ENCODE data around the gene STAC3. TPM values are rescaled to one million over a fixed set of nuclear protein-coding genes. Genes with fewer than 3 reads are reported as not detected.

STAC3 gene
- total RNA-seq, 2 experiments from 2014 or later, result 0.71 to 1.4 TPM

- CTCF ChIA-PET, result interaction anchor here (0.5 to 13.2 kb wide), 10 partner anchors 13 to 473 kb away, joined by 3 to 316 read pairs (median 3); partner anchors contain the start of genes GLI1, INHBE and LRP1
- POLR2A ChIA-PET, result interaction anchor here (0.6 to 3.0 kb wide), 8 partner anchors 11 to 201 kb away, joined by 3 to 39 read pairs (median 4); partner anchors contain the start of genes NXPH4, R3HDM2 and STAT6
Observed at GRCh38 chr12:57229634-57230380, 21.2 kb downstream of the STAC3 start, which contains the start of gene SHMT2. Gene SHMT2 (plus strand): TSS chr12:57229711. CDS start chr12:57229779, 68 bp downstream.

DNA sequence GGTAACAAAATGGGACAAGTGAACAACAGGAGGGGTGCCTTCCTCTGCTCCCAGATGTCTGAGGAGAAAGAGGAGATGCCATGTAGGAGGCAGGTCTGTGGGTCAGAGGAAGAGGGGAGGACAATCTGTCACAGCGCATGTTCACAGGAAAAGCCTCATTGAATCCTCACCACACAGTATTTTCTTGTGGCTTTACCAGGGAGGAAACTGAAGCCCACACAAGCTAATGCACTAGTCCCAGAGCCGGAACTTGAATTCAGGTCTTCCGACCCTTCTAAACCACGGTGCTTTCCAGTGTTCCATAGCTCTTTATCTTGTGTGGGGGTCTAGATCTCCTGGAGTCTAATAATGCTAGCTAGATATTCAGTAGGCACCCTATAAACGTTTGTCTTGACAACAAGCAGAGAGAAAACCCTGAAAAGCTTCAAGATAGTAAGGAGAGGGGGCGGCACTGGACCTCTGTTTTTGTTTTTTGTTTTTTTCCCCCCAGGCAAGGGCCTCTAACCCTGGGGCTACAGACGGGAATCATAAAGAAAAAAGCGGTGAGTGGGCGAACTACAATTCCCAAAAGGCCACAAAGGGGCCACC lies 21.8 kb downstream of the STAC3 start:
- ChIA-PET POLR2A (interaction anchor here (0.6 to 3.0 kb wide), 8 partner anchors 11 to 201 kb away, joined by 3 to 39 read pairs (median 4); partner anchors contain the start of genes NXPH4, R3HDM2 and STAT6), CTCF (interaction anchor here (0.6 to 13.2 kb wide), 8 partner anchors 13 to 1514 kb away, joined by 3 to 316 read pairs (median 4); partner anchors contain the start of genes GLI1, INHBE and LRP1)

GRCh38 chr12:57227315-57228115 lies 23.5 kb downstream of the STAC3 start:
- ChIA-PET CTCF (interaction anchor here (1.6 to 13.2 kb wide), 4 partner anchors 10 to 45 kb away, joined by 4 to 316 read pairs (median 50); partner anchors contain the start of gene NXPH4), POLR2A (interaction anchor here (1.0 to 1.4 kb wide), 3 partner anchors 9 to 293 kb away, joined by 3 to 4 read pairs (median 4); partner anchors contain the start of genes DDIT3 and NXPH4)

- POLR2A ChIA-PET, result interaction anchor here (1.0 to 1.4 kb wide), 3 partner anchors 9 to 294 kb away, joined by 3 to 4 read pairs (median 4); partner anchors contain the start of genes DDIT3 and NXPH4
Observed at GRCh38 chr12:57226588-57227314, 24.2 kb downstream of the STAC3 start.

GRCh38 chr12:57225680-57226210 lies 25.2 kb downstream of the STAC3 start:
- ChIA-PET CTCF (interaction anchor here (1.2 to 13.2 kb wide), 8 partner anchors 8 to 237 kb away, joined by 3 to 316 read pairs (median 6); partner anchors contain the start of gene NXPH4), POLR2A (interaction anchor here (1.2 to 1.8 kb wide), 2 partner anchors 12 to 14 kb away, joined by 5 read pairs; no protein-coding TSS in a partner anchor)

More at GRCh38 chr12:57226588-57227314, 24.2 kb downstream of the STAC3 start:
- CTCF ChIA-PET, result interaction anchor here (0.6 to 13.2 kb wide), 5 partner anchors 10 to 147 kb away, joined by 4 to 316 read pairs (median 8); partner anchors contain the start of gene NXPH4

- CTCF ChIA-PET, result interaction anchor here (0.9 to 13.2 kb wide), 9 partner anchors 8 to 238 kb away, joined by 3 to 316 read pairs (median 3); partner anchors contain the start of gene NXPH4
- POLR2A ChIA-PET, result interaction anchor here (1.2 to 1.8 kb wide), 2 partner anchors 11 to 14 kb away, joined by 5 read pairs; no protein-coding TSS in a partner anchor
Observed at GRCh38 chr12:57224973-57225679, 25.9 kb downstream of the STAC3 start.

- CTCF ChIA-PET, result interaction anchor here (0.9 to 13.2 kb wide), 7 partner anchors 9 to 239 kb away, joined by 3 to 316 read pairs (median 3); a partner anchor contains a TSS
- POLR2A ChIA-PET, result interaction anchor here (1.2 to 1.8 kb wide), 2 partner anchors 11 to 15 kb away, joined by 5 read pairs; no protein-coding TSS in a partner anchor
Observed at GRCh38 chr12:57224278-57224972, 26.6 kb downstream of the STAC3 start.

DNA sequence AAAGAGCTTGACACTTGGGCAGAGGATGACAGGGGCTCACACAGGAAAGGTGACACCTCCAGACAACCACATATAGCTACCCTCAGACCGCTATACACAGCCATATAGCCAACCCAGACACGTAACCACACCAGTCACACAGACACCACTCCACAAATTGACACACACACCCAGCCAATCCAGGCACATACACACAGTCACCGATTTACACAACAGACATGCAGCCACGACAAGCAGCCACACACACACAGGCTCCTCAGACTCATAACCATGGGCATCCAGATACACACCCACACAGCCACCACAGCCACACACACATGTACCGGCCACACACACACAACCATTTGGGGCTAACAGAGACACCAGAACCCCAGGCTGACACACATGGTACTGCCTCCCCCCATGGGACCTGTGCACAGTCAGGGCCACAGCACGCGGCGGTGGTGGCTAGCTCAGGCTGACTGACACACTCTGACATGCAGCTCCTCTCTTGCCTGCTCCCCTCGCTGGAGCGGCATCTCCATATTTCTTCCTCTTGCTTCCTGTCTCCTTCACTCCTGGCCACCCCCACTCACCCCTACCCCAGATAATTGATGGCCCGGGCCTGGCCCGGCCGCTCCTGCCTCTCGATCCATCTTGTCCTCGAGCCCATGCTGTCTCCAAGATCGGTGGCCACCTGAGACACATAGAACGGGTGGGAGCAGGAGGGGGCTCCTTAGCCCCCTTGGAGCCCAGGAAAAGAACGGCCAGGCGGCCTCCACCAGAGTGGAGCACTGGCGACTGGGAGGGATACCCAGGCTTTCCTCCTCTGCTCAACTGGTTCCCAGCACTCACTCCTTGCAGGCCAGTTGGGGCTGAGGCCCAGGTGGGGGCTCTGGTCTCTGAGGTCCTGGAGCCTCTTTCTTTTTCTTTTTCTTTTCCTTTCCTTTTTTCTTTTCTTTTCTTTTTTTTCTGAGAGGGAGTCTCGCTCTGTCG lies 27.5 kb downstream of the STAC3 start:
- CTCF ChIA-PET, result interaction anchor here (1.0 to 13.2 kb wide), 4 partner anchors 10 to 99 kb away, joined by 3 to 316 read pairs (median 16); a partner anchor contains a TSS
- POLR2A ChIA-PET, result interaction anchor here (0.7 to 1.3 kb wide), 3 partner anchors 13 to 111 kb away, joined by 3 to 4 read pairs (median 4); a partner anchor contains a TSS

DNA sequence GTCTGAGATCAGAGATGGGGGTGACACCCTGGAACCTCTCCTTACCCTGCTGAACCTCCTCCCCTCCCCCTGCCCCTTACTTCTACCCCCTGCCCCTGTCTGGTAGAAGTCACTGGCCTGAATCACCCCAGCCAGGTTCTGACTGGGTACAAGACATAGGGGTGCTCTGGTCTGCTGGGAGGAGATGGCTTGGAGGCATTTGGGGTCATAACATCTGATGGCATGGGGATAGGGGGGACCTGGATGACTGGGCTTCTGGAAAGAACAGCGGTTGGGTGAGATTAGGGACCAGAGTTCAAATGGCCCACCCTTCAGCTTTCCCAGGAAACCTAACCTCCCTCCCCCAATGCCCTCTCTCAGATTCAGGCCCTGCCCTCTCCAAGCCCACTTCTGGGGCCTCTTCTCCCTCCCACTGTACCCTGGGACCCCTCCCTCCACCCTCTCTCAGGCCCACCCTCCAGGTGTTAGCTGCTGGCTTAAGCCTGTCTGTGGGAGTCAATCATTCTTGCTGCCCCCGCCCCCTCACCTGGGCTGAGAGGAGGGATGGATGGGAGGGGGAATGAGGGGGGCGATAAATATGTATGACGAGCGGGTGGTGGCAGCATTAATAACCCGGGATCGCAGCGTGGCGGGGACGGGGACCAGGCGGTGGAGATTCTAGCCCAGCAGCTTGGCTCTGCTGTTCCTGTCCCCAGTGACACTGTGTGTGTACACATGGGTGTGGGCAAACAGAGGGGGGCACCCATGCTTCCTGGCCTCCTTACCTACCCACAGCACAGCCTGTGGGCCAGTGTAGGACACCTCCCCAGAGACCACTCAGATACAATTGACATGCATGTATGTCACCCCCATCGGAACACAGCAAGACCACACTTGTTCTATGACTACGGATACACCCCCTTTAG lies 28.4 kb downstream of the STAC3 start:
- ChIA-PET CTCF (interaction anchor here (1.3 to 13.2 kb wide), 3 partner anchors 9 to 98 kb away, joined by 3 to 316 read pairs (median 29); a partner anchor contains a TSS), POLR2A (interaction anchor here (0.7 to 1.3 kb wide), 3 partner anchors 14 to 110 kb away, joined by 3 to 4 read pairs (median 4); a partner anchor contains a TSS)

GRCh38 chr12:57221169-57221917 lies 29.6 kb downstream of the STAC3 start:
- CTCF ChIA-PET, result interaction anchor here (4.5 to 13.2 kb wide), 2 partner anchors 7 to 21 kb away, joined by 29 to 316 read pairs; a partner anchor contains a TSS
- POLR2A ChIA-PET, result no interaction called here

GRCh38 chr12:57220770-57221168 lies 30.2 kb downstream of the STAC3 start:
- POLR2A ChIA-PET, result no interaction called here
- CTCF ChIA-PET, result interaction anchor here (13.2 kb wide), 1 partner anchor 22 kb away, joined by 316 read pairs; a partner anchor contains a TSS

GRCh38 chr12:57219993-57220754 lies 30.8 kb downstream of the STAC3 start:
- CTCF ChIA-PET, result interaction anchor here (15.6 kb wide), 1 partner anchor 20 kb away, joined by 327 read pairs; a partner anchor contains a TSS
- POLR2A ChIA-PET, result no interaction called here

All from activated CD8-positive, alpha-beta memory T cell treated with anti-CD3 and anti-CD28 coated beads for 36 hours (primary cell).